ENCODE results near the gene TRH.
A peak's percentile ranks its signal among the peaks of the same experiment; 100 is the strongest.

TRH gene

GRCh38 chr3:129974564-129974832 is at the start of gene TRH:
TRH (plus strand) TSS chr3:129974720; CDS start chr3:129975817, 1,097 bp downstream.
- DNase-seq, result no peak

- no peak for DNase-seq
Observed at GRCh38 chr3:129927072-129927471, 47.4 kb upstream of the TRH start.

DNA sequence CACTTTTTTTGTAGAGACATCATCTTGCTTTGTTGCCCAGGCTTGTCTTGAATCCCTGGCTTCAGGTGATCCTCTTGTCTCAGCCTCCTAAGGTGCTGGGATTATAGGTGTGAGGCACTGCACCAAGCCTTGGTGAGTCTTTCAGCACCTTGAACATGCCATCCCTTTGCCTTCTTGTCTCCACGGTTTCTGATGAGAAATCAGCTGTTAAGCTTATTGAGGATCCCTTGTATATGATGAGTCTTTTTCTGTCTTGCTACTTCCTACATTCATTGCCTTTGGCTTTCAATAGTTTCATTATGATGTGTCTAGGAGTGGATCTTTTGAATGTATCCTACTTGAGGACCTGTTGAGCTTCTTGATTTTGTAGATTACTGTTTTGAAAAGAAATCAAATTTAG is 45.1 kb upstream of the TRH start:
- no peak for DNase-seq

- no peak for DNase-seq
Observed at GRCh38 chr3:129933471-129933870, 41.0 kb upstream of the TRH start.

DNA sequence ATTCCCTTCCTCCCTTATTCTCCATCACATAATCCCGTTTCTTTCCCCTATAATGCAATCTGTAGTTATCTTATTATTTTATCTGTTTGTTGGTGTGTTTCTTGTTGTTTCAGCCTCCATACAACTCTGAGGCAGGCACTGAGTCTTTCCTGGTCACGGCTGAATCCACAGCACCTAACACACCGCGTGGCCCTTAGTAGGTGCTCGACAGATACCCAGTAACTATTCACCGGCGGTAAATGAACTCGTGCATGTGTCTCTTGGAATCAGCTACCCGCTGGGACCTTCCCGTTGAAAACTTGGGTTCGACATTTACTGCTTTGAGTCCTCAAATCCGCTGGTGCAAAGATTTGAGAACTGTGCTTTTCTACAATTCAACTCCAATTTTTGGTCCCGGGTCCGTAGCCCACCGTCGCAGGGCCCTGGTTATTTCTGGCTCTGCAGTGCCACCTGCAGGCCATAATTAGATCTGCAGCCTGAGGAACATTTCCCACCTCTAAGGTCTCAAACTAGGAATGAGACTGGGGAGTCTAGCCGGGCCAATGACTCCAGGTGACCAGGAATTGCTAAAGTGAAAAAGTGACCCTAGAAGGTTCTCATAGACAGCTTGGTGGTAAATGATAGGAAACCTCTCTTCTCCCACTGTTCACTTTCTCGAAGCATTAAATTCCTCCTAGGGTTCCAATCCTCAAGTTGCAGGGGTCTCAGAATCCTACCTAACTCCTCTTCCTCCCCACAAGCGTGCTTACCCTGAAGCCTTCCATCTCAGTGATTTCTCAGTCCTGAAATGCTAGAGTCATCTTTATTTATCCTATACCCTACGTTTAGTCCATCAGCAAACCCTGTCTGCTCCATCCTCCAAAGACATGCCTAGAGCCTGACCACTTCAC is 40.0 kb upstream of the TRH start:
- DNase-seq, result no peak

- DNase-seq, result no peak
Observed at GRCh38 chr3:129936757-129937156, 37.8 kb upstream of the TRH start.

DNA sequence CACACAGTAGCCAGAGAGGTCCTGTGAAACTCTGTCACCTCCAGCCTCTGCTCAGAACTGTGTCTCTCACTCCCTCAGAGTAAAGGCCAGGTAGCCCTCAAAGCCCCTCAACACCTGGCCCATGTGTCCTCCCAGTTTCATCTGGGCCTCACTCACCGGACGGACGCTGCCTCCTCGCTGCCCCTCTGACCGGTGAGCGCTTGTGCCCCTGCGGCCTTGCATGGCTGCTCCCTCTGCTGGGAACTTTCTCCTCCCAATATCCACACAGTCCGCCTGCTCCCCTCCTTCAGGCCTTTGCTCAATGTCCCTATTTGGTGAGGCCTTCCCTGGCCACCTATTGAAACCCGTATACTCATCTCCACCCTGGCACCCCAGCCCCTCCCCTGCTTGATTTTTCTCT is 36.8 kb upstream of the TRH start:
- DNase-seq, result no peak

- no peak for DNase-seq
Observed at GRCh38 chr3:129938140-129938930, 36.2 kb upstream of the TRH start.

DNA sequence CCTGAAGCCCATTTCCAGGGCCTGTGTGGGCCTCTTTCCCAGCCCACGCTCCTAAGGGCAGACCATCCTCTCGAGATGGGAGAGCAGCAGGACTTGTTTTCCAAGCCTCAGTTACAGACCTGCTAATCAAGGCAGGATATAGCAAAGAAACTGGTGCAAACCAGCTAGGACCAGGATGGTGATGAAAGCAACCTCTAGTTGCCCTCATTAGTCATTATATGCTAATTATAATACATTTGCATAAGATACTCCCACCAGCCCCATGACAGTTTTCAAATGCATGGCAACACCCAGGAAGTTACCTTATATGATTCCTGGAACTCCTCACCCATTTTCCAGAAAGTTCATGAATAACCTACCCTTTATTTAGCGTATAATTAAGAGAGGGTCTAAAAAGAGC is 34.4 kb upstream of the TRH start:
- no peak for DNase-seq

- DNase-seq, result peak; percentile 7
Observed at GRCh38 chr3:129942296-129942695, 32.2 kb upstream of the TRH start.

DNA sequence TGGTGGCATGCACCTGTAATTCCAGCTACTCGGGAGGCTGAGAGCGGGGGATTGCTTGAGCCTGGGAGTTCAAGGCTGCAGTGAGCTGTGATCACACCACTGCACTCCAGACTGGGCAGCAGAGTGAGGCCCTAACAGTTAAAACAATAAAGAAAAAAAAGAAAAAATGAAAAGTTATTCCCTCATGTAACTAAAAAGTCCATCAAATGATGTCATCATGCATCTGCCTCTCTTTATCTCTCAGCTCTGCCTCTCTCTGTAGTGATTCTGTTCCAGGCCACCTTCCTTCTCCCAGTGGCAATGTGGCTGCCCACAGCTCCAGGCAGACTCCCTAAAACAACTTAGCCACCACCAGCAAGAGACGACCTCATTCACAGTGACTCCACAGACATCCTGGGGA is 31.5 kb upstream of the TRH start:
- DNase-seq, result no peak

DNA sequence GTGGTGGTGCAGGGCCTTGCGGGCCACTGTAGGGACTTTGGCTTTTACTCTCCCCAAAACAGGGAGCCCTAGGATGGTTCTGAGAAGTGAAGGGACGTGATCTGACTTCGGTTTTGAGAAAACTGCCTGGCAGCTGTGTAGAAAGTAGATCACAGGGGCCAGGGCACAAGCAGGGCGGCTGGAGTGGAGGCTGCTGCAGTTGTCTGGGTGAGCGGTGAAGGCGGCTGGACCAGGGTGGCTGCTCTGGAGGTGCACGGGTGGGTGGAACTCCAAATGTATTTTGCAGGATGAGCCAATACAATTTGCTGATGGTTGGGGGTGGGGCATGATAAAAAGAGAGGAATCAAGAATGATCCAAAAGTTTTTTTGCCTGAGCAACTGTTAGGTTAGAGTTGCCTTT is 29.8 kb upstream of the TRH start:
- DNase-seq, result no peak

GRCh38 chr3:129947538-129948240 is 26.8 kb upstream of the TRH start:
- DNase-seq, result no peak

GRCh38 chr3:129950318-129951046 is 24.0 kb upstream of the TRH start:
- no peak for DNase-seq

DNA sequence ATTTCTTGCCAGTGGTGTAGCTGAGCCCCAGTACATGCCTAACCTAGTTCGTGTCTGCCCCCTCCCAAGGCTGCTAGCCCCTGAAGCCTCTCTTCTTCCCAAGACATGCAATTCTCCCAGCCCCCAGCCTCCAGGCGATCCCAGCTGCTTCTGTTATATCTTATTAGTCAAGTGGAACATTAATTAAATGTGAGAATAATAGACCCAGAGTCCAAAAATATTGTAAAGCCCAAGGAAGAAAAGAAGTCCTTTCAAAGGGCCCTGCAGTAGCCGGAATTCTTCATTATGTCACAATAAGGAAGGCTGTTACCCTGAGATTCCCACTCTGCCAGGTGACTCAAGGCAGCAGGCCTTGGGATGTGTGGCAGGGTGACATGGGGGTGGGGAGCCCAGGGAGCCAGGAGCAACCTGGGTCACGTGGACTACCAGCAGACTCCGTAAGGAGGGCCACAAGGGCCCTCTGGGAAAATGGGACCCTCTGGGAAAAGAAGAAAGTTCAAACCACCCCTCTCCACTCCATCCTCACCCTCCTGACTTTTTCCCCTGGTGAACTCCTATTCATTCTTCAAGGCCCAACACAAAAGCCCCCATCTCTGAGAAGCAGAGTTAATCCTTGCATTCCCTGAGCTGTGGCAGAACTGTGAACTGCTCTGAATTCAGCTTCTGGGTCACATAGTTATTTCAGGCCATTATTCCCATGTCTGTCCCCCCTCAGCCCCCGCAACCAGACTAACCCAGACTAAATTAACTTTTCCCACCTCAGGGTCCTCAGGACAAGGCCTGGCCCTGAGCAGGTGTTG is 21.8 kb upstream of the TRH start:
- no peak for DNase-seq

- no peak for DNase-seq
Observed at GRCh38 chr3:129953621-129954020, 20.9 kb upstream of the TRH start.

DNA sequence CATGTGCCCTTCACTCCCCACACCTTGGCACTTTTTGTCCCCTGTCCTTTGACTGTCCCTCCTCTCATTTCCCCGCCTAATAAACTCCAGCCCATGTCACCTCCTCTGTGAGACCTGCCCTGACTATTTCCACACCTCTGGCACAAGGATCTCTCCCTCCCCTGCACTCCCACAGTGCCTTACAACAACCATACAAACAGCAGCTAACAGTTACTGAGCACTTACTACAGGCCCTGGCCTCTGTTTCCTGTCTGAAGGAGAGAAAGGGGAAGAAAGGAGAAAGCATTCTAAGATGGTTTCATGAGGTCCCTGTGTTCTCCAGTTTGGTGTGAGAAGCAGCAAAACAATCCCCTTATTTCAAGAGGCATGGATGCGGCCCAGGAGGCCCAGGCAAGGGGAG is 20.0 kb upstream of the TRH start:
- no peak for DNase-seq

GRCh38 chr3:129956936-129957335 is 17.6 kb upstream of the TRH start:
- DNase-seq, result no peak

DNA sequence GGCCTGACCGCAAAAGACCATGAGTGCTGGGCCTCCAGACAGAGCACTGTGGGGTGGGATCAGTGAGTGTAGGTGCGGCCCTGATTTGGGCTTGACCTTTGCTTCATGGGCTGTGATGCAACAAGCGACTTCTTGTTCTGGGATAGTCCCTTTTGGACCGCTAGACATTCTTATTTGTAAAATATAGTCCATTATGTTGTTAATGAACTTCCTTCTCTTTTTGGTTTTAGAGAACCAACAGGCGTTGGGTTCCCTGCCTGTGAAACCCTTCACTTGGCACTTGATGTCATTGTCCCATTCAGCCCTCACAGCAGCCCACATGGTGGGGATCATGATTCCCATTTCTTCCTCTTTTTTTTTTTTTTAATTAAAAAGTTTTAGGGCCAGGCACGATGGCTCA is 15.8 kb upstream of the TRH start:
- no peak for DNase-seq

GRCh38 chr3:129961141-129961541 is 13.4 kb upstream of the TRH start:
- no peak for DNase-seq

- DNase-seq, result no peak
Observed at GRCh38 chr3:129962600-129962999, 11.9 kb upstream of the TRH start.

- DNase-seq, result no peak
Observed at GRCh38 chr3:129965937-129966336, 8.6 kb upstream of the TRH start.

All from NCI-H510A (cell line).